GM12878 (cell line): Measurements from ENCODE around the gene PLSCR1. TPM values are rescaled to one million over a fixed set of nuclear protein-coding genes. Genes with fewer than 3 reads are reported as not detected.

Experiments
- ATAC-seq: fragments of 200-7000 bp; cut with Tn5 transposase; 3 replicates; pipeline ENCODE4 v1.9.1; 2020; ENCODE audit warnings: mild to moderate bottlenecking, moderate library complexity
- BruUV-seq: library from RNA; stranded (reverse); fragments of 400-500 nt; replicated peaks from 2 replicates; lab custom pipeline; 2021; lab: Mats Ljungman, UMichigan
- CTCF ChIA-PET: fragments of 300-600 bp; sonication (Branson Sonifier 250); formaldehyde crosslinking; extraction: SDS; loops from one replicate; lab custom pipeline; 2021; ENCODE audit warnings: inconsistent platforms; lab: Yijun Ruan, JAX
- POLR2A ChIA-PET: fragments of 350-600 bp; formaldehyde crosslinking; extraction: SDS; loops from one replicate; lab custom pipeline; 2021; ENCODE audit warnings: inconsistent platforms; lab: Charles Lee
- RAD21 ChIA-PET: fragments of 300-600 bp; sonication (Branson Sonifier 250); formaldehyde crosslinking; loops from one replicate; lab custom pipeline; 2023; ENCODE audit warnings: antibody characterized with exemption; ENCODE audit not compliant: unreplicated experiment; lab: Charles Lee
- SMC1A ChIA-PET: fragments of 300-600 bp; sonication (Branson Sonifier 250); formaldehyde crosslinking; loops from one replicate; lab custom pipeline; 2023; ENCODE audit not compliant: unreplicated experiment, uncharacterized antibody; lab: Charles Lee
- DNase-seq: peaks from one replicate; pipeline ENCODE4 v3.0.0-alpha.2; 2011; ENCODE audit warnings: low read depth, low spot score
- FAIRE-seq: peaks from 3 replicates; lab custom pipeline; 2011; peaks lifted over from hg19 to GRCh38; lab: Jason Lieb, UNC
- H2AFZ ChIP-seq: 2 replicates; pipeline ENCODE4 v1.6.0; 2011; ENCODE audit warnings: low read depth, low read length, control low read depth; ENCODE audit not compliant: control insufficient read depth
- H3K27ac ChIP-seq: 2 replicates; pipeline ENCODE4 v1.5.1; 2011; ENCODE audit warnings: control low read depth; ENCODE audit not compliant: control insufficient read depth, insufficient read depth
- H3K27me3 ChIP-seq, 2 experiments: replicated peaks in 1 of 2; 2 replicates each; pipeline versions ENCODE4 v1.6.0 to v1.6.1; 2011; ENCODE audit warnings: low read length in 1 of 2; ENCODE audit not compliant: control insufficient read depth in 2 of 2, insufficient read depth in 2 of 2
- H3K36me3 ChIP-seq, 2 experiments: 2 replicates each; pipeline ENCODE4 v1.5.1; 2011; ENCODE audit warnings: low read length in 1 of 2; ENCODE audit not compliant: control insufficient read depth in 2 of 2, insufficient read depth in 2 of 2
- H3K4me1 ChIP-seq: 2 replicates; pipeline ENCODE4 v1.6.1; 2011; ENCODE audit warnings: mild to moderate bottlenecking, low read length, moderate library complexity, mixed read lengths; ENCODE audit not compliant: control insufficient read depth, insufficient read depth
- H3K4me2 ChIP-seq: 2 replicates; pipeline ENCODE4 v1.6.0; 2011; ENCODE audit warnings: control low read depth; ENCODE audit not compliant: control insufficient read depth, insufficient read depth
- H3K4me3 ChIP-seq: fragments of 200-600 bp; sonication (generic); 2 replicates; pipeline ENCODE4 v1.5.1; 2016
- H3K79me2 ChIP-seq: 2 replicates; pipeline ENCODE4 v1.6.0; 2011; ENCODE audit warnings: low read length; ENCODE audit not compliant: control insufficient read depth, insufficient read depth
- H3K9ac ChIP-seq: 2 replicates; pipeline ENCODE4 v1.8.0; 2011; ENCODE audit warnings: low read length, control low read depth, mixed read lengths; ENCODE audit not compliant: control insufficient read depth, insufficient read depth
- H3K9me3 ChIP-seq: replicated peaks from 3 replicates; pipeline ENCODE4 v1.5.1; 2011; ENCODE audit warnings: mild to moderate bottlenecking, low read length; ENCODE audit not compliant: control insufficient read depth, insufficient read depth
- H4K20me1 ChIP-seq: 2 replicates; pipeline ENCODE4 v1.6.0; 2011; ENCODE audit not compliant: control insufficient read depth, insufficient read depth
- CBX3 ChIP-seq: fragments of 200-600 bp; sonication (generic); IDR thresholded peaks from 2 replicates; pipeline ENCODE4 v1.6.1; 2016; ENCODE audit warnings: low read depth, borderline replicate concordance
- EED ChIP-seq: sonication (generic); IDR thresholded peaks from 2 replicates; pipeline ENCODE4 v1.6.1; 2016; ENCODE audit warnings: antibody characterized with exemption, low read depth
- EGR1 ChIP-seq, 2 experiments: IDR thresholded peaks; 1 replicate in 1 of 2; 2 replicates in 1 of 2; pipeline ENCODE4 v1.6.1; 2011 to 2012; ENCODE audit warnings: low read depth in 2 of 2, low read length in 2 of 2, borderline replicate concordance in 1 of 2, mild to moderate bottlenecking in 1 of 2, moderate library complexity in 1 of 2
- MTA2 ChIP-seq: fragments of 450-650 bp; IDR thresholded peaks from 2 replicates; pipeline ENCODE4 v1.6.1; 2016; ENCODE audit warnings: low read depth, mild to moderate bottlenecking, moderate library complexity
- NRF1 ChIP-seq: conservative IDR thresholded peaks from 2 replicates; pipeline ENCODE4 v1.6.1; 2011; ENCODE audit warnings: mild to moderate bottlenecking, low read depth, low read length, improper control_type of control experiment
- POLR2A ChIP-seq: IDR thresholded peaks from 2 replicates; pipeline ENCODE4 v1.6.1; 2011; ENCODE audit warnings: low read depth, mild to moderate bottlenecking, low read length
- RAD51 ChIP-seq: fragments of 450-650 bp; IDR thresholded peaks from 2 replicates; pipeline ENCODE4 v1.6.1; 2016; ENCODE audit warnings: moderate library complexity, mild to moderate bottlenecking, inconsistent platforms
- WGBS: methylation state at CpG from one replicate; pipeline ENCODE4 v1.1.6; 2016; ENCODE audit warnings: low lambda C conversion rate; ENCODE audit not compliant: insufficient replicate concordance, insufficient coverage; ENCODE audit errors: missing lambda C conversion rate; 5-methylcytosine and 5-hydroxymethylcytosine counted together
- in situ Hi-C: fragments of 300-500 bp; cut with MboI; formaldehyde crosslinking; loops from 9 replicates; pipeline ENCODE4 v1.14.3; 2018; ENCODE audit warnings: mixed read lengths
- intact Hi-C: fragments of 100-400 bp; cut with micrococcal nuclease; formaldehyde crosslinking; loops from one replicate; pipeline ENCODE4 v1.14.2; 2022; ENCODE audit not compliant: unreplicated experiment
- polyA plus RNA-seq, 11 experiments: library from polyadenylated mRNA; depleted of rRNA in 4 of 11; unstranded in 6 of 11; stranded (reverse) in 5 of 11; fragments of >200 nt; fragmentation: Nextera tagmentation in 4 of 11; fragmentation: Illumina TruSeq in 1 of 11; extraction: Ambion mirVana in 4 of 11; extraction: Trizol in 1 of 11; gene quantifications; 1 replicate in 1 of 11; 2 replicates in 10 of 11; pipeline versions ENCODE4 v1.2.1 to v1.2.3, GENCODE V29; 2011 to 2016; ENCODE audit warnings: inconsistent platforms in 2 of 11, missing spikeins in 2 of 11, low read depth in 1 of 11
- total RNA-seq, 4 experiments: library from RNA; depleted of rRNA in 3 of 4; stranded (reverse); fragments of >200 nt in 3 of 4; fragmentation: Illumina TruSeq in 1 of 4; extraction: Trizol in 1 of 4; gene quantifications; 2 replicates each; pipeline versions ENCODE4 v1.2.1 to v1.2.3, GENCODE V29; 2013 to 2021
- TF ChIP-seq, protein P1 (sequence below): IDR thresholded peaks from 2 replicates; pipeline ENCODE4 v1.6.1; 2011; ENCODE audit warnings: low read depth, low read length, improper control_type of control experiment, borderline replicate concordance
- TF ChIP-seq, protein P2 (sequence below): fragments of 450-650 bp; IDR thresholded peaks from 2 replicates; pipeline ENCODE4 v1.6.1; 2017; ENCODE audit warnings: mild to moderate bottlenecking, moderate library complexity

The PLSCR1 gene
- total and polyA plus RNA-seq, 10 of the 15 experiments (the other 5 are each of a cell fraction or from before 2014, with no cell fraction given): 35.4 to 77.8 (median 41.1) TPM

DNA sequence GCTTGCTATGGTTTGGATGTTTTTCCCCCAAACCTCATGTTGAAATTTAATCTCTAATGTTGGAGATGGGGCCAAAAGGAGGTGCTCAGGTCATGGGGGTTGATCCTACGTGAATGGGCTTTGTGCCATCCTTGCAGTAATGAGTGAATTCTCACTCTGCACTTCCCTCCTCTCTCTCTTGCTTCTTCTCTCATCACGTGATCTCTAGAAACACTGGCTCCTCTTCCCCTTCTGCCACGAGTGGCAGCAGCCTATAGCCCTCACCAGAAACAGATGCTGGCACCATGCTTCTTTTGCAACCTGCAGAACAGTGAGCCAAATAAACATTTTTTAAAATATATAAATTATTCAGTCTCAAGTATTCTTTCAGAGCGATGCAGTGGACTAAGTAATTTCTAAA, 13.3 kb upstream of the PLSCR1 start:
- TF ChIP-seq NRF1 (no peak), POLR2A (no peak), CBX3 (no peak)
- TF ChIP-seq, protein P1, sequence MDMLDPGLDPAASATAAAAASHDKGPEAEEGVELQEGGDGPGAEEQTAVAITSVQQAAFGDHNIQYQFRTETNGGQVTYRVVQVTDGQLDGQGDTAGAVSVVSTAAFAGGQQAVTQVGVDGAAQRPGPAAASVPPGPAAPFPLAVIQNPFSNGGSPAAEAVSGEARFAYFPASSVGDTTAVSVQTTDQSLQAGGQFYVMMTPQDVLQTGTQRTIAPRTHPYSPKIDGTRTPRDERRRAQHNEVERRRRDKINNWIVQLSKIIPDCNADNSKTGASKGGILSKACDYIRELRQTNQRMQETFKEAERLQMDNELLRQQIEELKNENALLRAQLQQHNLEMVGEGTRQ: no peak
- TF ChIP-seq, all 136 proteins: peak for 0
- ATAC-seq (no peak), DNase-seq (no peak), FAIRE-seq (no peak)
- H3K27me3 ChIP-seq: no peaks in the 10 kb centered on the region
- in situ Hi-C loops: no loop called here
- H3K36me3 ChIP-seq: no peaks in the 10 kb centered on the region
- H3K79me2 ChIP-seq: no peaks in the 10 kb centered on the region
- ChIA-PET SMC1A (no interaction called here), RAD21 (no interaction called here), CTCF (no interaction called here), POLR2A (no interaction called here)
- H3K4me2 ChIP-seq: no peak overlapping the region
- 24% methylated on average over 4 of the region's 4 CpGs for WGBS
- H3K9ac ChIP-seq: no peak overlapping the region
- no peaks in the 10 kb centered on the region for H4K20me1 ChIP-seq
- H3K4me3 ChIP-seq: no peak overlapping the region
- intact Hi-C loops: no loop called here
- no peaks in the 10 kb centered on the region for H3K4me1 ChIP-seq
- no peak overlapping the region for H2AFZ ChIP-seq
- BruUV-seq: no TSS peak
- H3K27ac ChIP-seq: no peak overlapping the region
- no peaks in the 10 kb centered on the region; the same call in 2 of the 3 replicates for H3K9me3 ChIP-seq

DNA sequence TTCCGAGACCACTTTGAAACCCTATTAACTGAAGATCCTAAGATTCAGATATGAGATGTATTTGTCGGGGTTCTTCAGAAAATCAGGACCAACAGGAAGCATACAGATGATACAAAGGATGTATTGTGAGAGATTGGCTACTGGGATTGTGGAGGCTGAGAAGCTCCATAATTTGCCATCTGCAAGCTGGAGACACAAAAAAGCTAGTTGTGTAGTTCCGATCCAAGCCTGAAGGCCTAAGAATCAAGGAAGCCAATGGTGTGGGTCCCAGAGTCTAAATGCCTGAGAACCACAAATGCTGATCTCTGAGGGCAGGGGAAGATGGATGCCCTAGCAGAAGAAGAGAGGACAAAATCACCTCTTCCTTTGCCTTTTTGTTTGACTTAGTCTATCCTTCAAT, 10.9 kb upstream of the PLSCR1 start:
- BruUV-seq: no TSS peak
- FAIRE-seq (no peak), DNase-seq (no peak), ATAC-seq (no peak)
- 60% methylated on average over 3 of the region's 3 CpGs for WGBS
- no peak overlapping the region for H3K4me2 ChIP-seq
- H3K27ac ChIP-seq: no peak overlapping the region
- peaks cover 9% of the 10 kb centered on the region; the same call in 1 of the 2 replicates for H3K4me1 ChIP-seq
- CTCF ChIA-PET: interaction anchor here (0.7 to 1.4 kb wide), 2 partner anchors 22 to 34 kb away, joined by 3 read pairs; no protein-coding TSS in a partner anchor
- intact Hi-C loops: no loop called here
- H3K9me3 ChIP-seq: no peaks in the 10 kb centered on the region
- RAD21 ChIA-PET: no interaction called here
- H2AFZ ChIP-seq: no peak overlapping the region
- POLR2A ChIA-PET: no interaction called here
- H3K9ac ChIP-seq: no peak overlapping the region
- no peaks in the 10 kb centered on the region for H3K27me3 ChIP-seq
- in situ Hi-C loops: no loop called here
- H3K4me3 ChIP-seq: no peak overlapping the region
- H3K79me2 ChIP-seq: no peaks in the 10 kb centered on the region
- no peaks in the 10 kb centered on the region for H3K36me3 ChIP-seq
- H4K20me1 ChIP-seq: no peaks in the 10 kb centered on the region
- SMC1A ChIA-PET: interaction anchor here (2.0 kb wide), 1 partner anchor 12 kb away, joined by 6 read pairs; no protein-coding TSS in a partner anchor
- TF ChIP-seq EED: no peak
- no peak for TF ChIP-seq RAD51
- no peak for TF ChIP-seq MTA2
- TF ChIP-seq EGR1 (IDR thresholded peaks at IDR 0.05; ENCODE audit: borderline replicate concordance in 1 of 2, low read depth in 2 of 2, low read length in 2 of 2): no peak
- TF ChIP-seq, protein P2, sequence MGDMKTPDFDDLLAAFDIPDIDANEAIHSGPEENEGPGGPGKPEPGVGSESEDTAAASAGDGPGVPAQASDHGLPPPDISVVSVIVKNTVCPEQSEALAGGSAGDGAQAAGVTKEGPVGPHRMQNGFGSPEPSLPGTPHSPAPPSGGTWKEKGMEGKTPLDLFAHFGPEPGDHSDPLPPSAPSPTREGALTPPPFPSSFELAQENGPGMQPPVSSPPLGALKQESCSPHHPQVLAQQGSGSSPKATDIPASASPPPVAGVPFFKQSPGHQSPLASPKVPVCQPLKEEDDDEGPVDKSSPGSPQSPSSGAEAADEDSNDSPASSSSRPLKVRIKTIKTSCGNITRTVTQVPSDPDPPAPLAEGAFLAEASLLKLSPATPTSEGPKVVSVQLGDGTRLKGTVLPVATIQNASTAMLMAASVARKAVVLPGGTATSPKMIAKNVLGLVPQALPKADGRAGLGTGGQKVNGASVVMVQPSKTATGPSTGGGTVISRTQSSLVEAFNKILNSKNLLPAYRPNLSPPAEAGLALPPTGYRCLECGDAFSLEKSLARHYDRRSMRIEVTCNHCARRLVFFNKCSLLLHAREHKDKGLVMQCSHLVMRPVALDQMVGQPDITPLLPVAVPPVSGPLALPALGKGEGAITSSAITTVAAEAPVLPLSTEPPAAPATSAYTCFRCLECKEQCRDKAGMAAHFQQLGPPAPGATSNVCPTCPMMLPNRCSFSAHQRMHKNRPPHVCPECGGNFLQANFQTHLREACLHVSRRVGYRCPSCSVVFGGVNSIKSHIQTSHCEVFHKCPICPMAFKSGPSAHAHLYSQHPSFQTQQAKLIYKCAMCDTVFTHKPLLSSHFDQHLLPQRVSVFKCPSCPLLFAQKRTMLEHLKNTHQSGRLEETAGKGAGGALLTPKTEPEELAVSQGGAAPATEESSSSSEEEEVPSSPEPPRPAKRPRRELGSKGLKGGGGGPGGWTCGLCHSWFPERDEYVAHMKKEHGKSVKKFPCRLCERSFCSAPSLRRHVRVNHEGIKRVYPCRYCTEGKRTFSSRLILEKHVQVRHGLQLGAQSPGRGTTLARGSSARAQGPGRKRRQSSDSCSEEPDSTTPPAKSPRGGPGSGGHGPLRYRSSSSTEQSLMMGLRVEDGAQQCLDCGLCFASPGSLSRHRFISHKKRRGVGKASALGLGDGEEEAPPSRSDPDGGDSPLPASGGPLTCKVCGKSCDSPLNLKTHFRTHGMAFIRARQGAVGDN: no peak
- TF ChIP-seq POLR2A: no peak
